ENCODE measurements around the gene SAG.

DNA sequence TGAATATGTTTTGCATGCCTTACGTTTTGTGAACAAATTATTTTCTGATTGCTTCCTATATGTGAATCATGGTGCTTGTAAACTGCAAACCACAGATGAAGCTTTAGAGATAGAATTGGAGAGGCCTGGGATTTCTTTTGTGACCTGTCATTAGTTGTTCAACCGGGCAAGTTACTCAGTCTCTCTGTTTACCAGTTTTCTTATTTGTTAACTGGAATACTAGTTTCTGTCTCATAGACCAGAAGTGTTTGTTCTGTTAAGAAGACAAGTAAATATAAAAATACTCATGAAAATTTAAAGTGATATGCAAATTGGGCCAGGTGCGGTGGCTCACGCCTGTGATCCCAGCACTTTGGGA, 74.0 kb downstream of the SAG start:
- no peak for TF ChIP-seq YY1 (IDR thresholded peaks at IDR 0.05)
- TF ChIP-seq, protein P1, sequence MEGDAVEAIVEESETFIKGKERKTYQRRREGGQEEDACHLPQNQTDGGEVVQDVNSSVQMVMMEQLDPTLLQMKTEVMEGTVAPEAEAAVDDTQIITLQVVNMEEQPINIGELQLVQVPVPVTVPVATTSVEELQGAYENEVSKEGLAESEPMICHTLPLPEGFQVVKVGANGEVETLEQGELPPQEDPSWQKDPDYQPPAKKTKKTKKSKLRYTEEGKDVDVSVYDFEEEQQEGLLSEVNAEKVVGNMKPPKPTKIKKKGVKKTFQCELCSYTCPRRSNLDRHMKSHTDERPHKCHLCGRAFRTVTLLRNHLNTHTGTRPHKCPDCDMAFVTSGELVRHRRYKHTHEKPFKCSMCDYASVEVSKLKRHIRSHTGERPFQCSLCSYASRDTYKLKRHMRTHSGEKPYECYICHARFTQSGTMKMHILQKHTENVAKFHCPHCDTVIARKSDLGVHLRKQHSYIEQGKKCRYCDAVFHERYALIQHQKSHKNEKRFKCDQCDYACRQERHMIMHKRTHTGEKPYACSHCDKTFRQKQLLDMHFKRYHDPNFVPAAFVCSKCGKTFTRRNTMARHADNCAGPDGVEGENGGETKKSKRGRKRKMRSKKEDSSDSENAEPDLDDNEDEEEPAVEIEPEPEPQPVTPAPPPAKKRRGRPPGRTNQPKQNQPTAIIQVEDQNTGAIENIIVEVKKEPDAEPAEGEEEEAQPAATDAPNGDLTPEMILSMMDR (IDR thresholded peaks at IDR 0.05; ENCODE audit: low read depth, low read length, missing input control): no peak
- no peak for TF ChIP-seq SP1 (IDR thresholded peaks at IDR 0.05)
- no peak for TF ChIP-seq RXRA (IDR thresholded peaks at IDR 0.05)
- TF ChIP-seq GABPA (IDR thresholded peaks at IDR 0.05 in 1 of 2, conservative IDR thresholded peaks at IDR 0.05 in 1 of 2): no peak
- TF ChIP-seq, protein P2, sequence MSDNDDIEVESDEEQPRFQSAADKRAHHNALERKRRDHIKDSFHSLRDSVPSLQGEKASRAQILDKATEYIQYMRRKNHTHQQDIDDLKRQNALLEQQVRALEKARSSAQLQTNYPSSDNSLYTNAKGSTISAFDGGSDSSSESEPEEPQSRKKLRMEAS (IDR thresholded peaks at IDR 0.05): no peak
- no peak for TF ChIP-seq RAD21 (IDR thresholded peaks at IDR 0.05)
- TF ChIP-seq, protein P3, sequence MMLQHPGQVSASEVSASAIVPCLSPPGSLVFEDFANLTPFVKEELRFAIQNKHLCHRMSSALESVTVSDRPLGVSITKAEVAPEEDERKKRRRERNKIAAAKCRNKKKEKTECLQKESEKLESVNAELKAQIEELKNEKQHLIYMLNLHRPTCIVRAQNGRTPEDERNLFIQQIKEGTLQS (IDR thresholded peaks at IDR 0.05): no peak
- no peak for TF ChIP-seq JUND (IDR thresholded peaks at IDR 0.05)
- no peak for TF ChIP-seq FOXA1 (IDR thresholded peaks at IDR 0.05)
- TF ChIP-seq ZBTB33 (IDR thresholded peaks at IDR 0.05): no peak

All from liver (tissue), 3 donors.